Astrocyte of the cerebellum (primary cell): ENCODE data around the gene CRYGN.
A peak's percentile ranks its signal among the peaks of the same experiment; 100 is the strongest.

Experiments used
- DNase-seq: peaks from one replicate; pipeline ENCODE4 v3.0.0-alpha.2; 2011; ENCODE audit warnings: low read depth
- H3K4me3 ChIP-seq: 2 replicates; pipeline ENCODE4 v1.5.1; 2011; ENCODE audit warnings: mild to moderate bottlenecking, low read depth, low read length, moderate library complexity
- in situ Hi-C: cut with HindIII; loops from 2 replicates; pipeline ENCODE4 v1.10.0; 2017; ENCODE audit warnings: low sequenced_read_pairs
- TF ChIP-seq, protein P1 (sequence below): IDR thresholded peaks from 2 replicates; pipeline ENCODE4 v1.5.1; 2012; ENCODE audit warnings: low read length, low read depth, moderate library complexity, mild to moderate bottlenecking; ENCODE audit errors: missing control alignments

Gene CRYGN

DNA sequence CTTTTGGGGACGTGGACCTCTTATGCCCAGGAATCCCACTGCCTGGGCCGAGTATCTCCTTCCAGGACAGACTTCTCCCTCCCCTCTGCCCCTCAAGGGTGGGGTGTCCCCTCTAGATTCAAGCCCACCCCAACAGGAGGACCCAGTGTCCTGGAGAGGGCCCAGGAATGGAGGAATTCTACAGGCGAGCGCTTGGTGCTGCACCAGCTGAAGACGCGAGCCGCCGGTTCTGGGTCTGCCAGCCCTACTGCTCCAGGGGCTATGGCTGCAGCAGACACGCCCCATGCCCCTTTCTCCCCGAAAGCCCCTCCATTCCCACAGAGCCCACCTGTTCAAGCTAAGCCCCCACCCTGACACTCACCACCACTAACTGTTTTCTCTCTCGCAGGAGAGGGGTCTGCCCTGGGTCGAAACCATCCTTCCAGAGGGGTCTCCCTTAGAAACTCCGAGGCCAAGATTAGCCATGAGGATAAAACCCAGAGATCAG, 8.6 kb downstream of the CRYGN start:
- TF ChIP-seq, protein P1, sequence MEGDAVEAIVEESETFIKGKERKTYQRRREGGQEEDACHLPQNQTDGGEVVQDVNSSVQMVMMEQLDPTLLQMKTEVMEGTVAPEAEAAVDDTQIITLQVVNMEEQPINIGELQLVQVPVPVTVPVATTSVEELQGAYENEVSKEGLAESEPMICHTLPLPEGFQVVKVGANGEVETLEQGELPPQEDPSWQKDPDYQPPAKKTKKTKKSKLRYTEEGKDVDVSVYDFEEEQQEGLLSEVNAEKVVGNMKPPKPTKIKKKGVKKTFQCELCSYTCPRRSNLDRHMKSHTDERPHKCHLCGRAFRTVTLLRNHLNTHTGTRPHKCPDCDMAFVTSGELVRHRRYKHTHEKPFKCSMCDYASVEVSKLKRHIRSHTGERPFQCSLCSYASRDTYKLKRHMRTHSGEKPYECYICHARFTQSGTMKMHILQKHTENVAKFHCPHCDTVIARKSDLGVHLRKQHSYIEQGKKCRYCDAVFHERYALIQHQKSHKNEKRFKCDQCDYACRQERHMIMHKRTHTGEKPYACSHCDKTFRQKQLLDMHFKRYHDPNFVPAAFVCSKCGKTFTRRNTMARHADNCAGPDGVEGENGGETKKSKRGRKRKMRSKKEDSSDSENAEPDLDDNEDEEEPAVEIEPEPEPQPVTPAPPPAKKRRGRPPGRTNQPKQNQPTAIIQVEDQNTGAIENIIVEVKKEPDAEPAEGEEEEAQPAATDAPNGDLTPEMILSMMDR = no peak
- no peak for DNase-seq
- in situ Hi-C loops = no loop called here

DNA sequence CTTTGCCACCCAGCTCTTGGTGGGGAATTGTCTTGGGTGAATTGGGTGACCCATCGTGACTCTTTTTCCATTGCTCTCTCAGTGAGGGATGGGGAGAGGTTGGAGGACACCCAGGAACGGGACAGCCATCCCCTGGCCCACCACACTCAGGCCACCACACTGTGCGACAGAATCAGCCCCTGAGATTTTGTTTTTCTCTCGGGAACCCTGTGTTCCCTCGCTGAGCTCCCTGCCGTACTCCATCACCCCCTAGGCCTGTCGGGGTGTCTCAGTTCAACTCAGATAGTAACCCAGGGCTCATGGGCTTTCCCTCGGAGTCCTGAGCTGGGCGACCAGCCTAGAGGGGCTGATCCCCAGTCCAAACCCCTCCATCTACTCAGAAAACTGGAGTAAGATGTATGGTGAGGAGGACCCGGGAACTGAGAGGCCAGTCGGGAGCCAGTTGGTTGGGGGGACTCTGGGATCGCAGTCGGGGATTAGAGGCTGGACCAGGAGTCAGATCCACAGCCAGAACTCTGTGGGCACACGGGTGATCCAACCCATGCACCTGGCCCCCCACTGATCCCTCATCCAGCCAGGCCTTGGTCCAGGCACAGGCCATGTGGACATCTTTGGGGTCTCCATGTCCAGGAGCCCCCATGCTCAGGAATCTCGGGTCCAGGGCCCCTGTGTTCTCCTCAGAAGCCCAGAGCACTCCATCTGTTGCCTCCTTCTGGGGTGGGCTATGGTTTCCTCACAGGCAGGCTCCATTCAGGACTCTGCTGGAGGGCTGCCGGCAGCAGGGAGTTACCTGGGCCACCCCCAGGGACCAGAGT, 9.3 kb downstream of the CRYGN start:
- in situ Hi-C loops = no loop called here
- no peak overlapping the region for H3K4me3 ChIP-seq
- TF ChIP-seq, protein P1 = no peak
- no peak for DNase-seq

More for the DNA sequence above, 8.6 kb downstream of the CRYGN start:
- no peak overlapping the region for H3K4me3 ChIP-seq

DNA sequence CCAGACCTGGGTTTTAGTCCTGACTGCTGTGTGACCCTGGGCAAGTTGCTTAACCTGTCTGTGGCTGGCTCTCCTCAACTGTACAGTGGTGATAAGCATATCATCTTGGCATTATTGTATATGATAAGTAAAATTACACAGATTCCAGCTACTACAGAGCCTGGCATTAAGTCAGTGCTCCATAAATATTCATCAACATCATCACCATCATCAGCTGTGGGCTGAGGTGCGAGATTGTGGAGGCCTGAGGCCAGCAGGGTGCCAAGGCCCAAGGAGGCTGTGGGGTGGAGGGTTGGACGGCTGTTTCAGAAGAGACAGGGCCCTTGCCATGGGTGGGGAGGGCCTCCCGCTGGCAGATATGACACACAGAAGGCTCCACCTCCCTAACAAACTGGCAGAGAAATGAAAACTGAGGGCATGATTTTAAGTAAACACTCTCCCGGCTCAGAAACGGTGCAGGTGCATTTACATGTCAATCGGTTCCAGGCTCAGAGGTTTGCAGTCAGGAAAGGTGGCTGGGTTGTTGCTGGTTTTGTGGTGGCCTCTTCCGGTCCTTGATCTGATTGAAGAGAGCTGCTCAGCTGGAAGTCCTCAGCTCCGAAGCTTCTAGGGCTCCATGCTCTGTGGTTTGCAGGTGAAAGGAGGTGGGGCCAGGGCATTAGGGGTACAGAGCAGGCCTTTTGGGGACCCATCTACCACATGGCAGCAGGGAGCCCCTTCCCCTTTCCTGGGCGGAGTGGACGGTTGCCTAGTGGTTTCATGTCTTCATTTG, 10.2 kb downstream of the CRYGN start:
- in situ Hi-C loops = no loop called here
- H3K4me3 ChIP-seq = no peak overlapping the region
- TF ChIP-seq, protein P1 = no peak
- no peak for DNase-seq

DNA sequence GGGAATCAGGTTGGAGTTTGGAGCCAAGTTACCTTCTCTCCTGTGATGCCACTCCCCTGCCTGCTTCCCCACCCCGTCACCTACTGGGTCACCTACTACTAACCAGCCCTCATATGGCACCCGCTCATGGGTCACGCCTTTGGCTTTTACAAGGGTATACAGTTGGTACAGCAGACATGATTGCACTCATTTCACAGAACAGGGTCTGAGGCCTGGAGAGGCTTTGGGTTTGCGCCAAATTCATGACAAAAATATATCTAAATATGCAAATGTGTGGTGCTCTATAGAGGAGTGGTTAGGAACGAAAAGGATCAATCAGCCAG, 10.7 kb downstream of the CRYGN start:
- in situ Hi-C loops = no loop called here
- H3K4me3 ChIP-seq = no peak overlapping the region
- TF ChIP-seq, protein P1 = no peak
- no peak for DNase-seq

DNA sequence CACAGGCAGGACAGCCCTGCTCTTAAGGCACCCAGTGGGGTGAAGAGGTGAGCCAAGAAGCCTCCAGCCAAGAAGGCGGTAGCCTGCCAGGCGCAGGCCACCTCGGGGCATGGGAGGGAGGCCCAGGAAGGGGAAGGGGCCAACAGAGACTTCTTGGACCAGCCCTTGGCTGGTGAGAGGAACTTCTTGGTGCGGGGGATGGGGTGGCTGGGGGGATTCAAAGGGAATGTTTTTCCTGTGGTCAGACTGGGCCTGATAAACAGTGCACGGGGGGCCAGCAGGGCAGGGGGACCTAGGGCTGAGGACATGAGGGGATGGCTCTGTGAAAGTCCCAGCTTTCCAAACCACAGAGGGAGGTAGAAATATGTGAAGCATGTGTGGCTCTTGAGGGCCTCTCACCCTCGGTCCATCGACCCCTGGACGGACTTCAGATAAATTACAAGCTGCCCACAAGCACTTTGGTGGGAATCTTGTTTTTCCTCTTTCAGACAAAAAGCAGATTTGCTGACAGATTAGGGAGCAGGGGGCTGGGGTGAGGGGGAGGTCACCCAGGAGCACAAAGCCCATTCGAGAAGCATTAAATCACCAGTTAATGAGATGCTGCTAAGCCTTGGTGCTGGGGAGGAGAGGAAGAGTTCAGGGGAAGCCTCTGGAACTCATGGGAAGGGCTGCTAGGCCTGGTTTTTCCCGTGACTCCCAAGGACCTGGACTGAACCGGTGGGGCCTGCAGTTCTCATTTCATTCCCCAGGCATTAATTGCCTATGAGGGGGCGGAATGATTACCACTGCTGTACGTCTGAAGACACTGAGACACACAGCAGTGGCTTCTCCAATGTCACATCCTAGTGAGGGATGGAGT, 11.3 kb downstream of the CRYGN start:
- TF ChIP-seq, protein P1 = no peak
- in situ Hi-C loops = no loop called here
- DNase-seq = peak; percentile 98
- H3K4me3 ChIP-seq = no peak overlapping the region
